PC-9 (cell line): ENCODE data around the gene CCP110. TPM values are rescaled to one million over a fixed set of nuclear protein-coding genes. Genes with fewer than 3 reads are reported as not detected.

Experiments
- BruUV-seq: library from RNA; stranded (reverse); fragments of 400-500 nt; replicated peaks from 2 replicates; lab custom pipeline; 2021; lab: Mats Ljungman, UMichigan
- CTCF ChIA-PET: fragments of 300-600 bp; sonication (Branson Sonifier 250); formaldehyde crosslinking; loops from one replicate; lab custom pipeline; 2022; ENCODE audit warnings: antibody characterized with exemption; lab: Charles Lee
- POLR2A ChIA-PET: fragments of 300-600 bp; sonication (Branson Sonifier 250); formaldehyde crosslinking; loops from one replicate; lab custom pipeline; 2022; ENCODE audit warnings: antibody characterized with exemption; ENCODE audit not compliant: unreplicated experiment; lab: Charles Lee
- DNase-seq, 2 experiments: peaks; one replicate each; pipeline versions ENCODE4 v3.0.0 to v3.0.0-alpha.2; 2015 to 2022; ENCODE audit warnings: mixed read lengths in 1 of 2
- H2AFZ ChIP-seq: fragments of 200-600 bp; sonication (generic); 2 replicates; pipeline ENCODE4 v1.8.1; 2017; ENCODE audit warnings: antibody characterized with exemption
- H3F3A ChIP-seq: fragments of 200-600 bp; sonication (generic); 2 replicates; pipeline ENCODE4 v1.8.1; 2017; ENCODE audit warnings: antibody characterized with exemption, mild to moderate bottlenecking, low read depth; ENCODE audit not compliant: insufficient read depth
- H3K27ac ChIP-seq: fragments of 200-600 bp; sonication (generic); 2 replicates; pipeline ENCODE4 v1.6.1; 2016; ENCODE audit warnings: mixed run types
- H3K27me3 ChIP-seq: fragments of 200-600 bp; sonication (generic); 2 replicates; pipeline ENCODE4 v1.6.1; 2016; ENCODE audit warnings: low read depth, mixed run types; ENCODE audit not compliant: insufficient read depth
- H3K36me3 ChIP-seq: fragments of 200-600 bp; sonication (generic); 2 replicates; pipeline ENCODE4 v1.6.1; 2016; ENCODE audit warnings: low read depth, mixed run types
- H3K4me1 ChIP-seq: fragments of 200-600 bp; sonication (generic); replicated peaks from 2 replicates; pipeline ENCODE4 v1.6.1; 2016; ENCODE audit warnings: mixed run types; ENCODE audit not compliant: insufficient read depth
- H3K4me2 ChIP-seq: fragments of 200-600 bp; sonication (generic); 2 replicates; pipeline ENCODE4 v1.6.1; 2017; ENCODE audit warnings: mixed run types
- H3K4me3 ChIP-seq: fragments of 200-600 bp; sonication (generic); 2 replicates; pipeline ENCODE4 v1.6.1; 2016; ENCODE audit warnings: mixed run types
- H3K79me2 ChIP-seq: fragments of 200-600 bp; sonication (generic); 2 replicates; pipeline ENCODE4 v1.6.1; 2017; ENCODE audit warnings: low read depth, mixed run types
- H3K9me2 ChIP-seq: fragments of 200-600 bp; sonication (generic); 2 replicates; pipeline ENCODE4 v1.8.1; 2017; ENCODE audit warnings: mild to moderate bottlenecking; ENCODE audit not compliant: insufficient read depth
- H3K9me3 ChIP-seq: fragments of 200-600 bp; sonication (generic); 2 replicates; pipeline ENCODE4 v1.8.1; 2016; ENCODE audit warnings: low read depth; ENCODE audit not compliant: insufficient read depth
- H4K20me1 ChIP-seq: fragments of 200-600 bp; sonication (generic); 2 replicates; pipeline ENCODE4 v1.8.1; 2017; ENCODE audit not compliant: insufficient read depth
- EZH2 ChIP-seq: fragments of 200-600 bp; sonication (generic); IDR thresholded peaks from 2 replicates; pipeline ENCODE4 v1.8.0; 2017; ENCODE audit warnings: antibody characterized with exemption, low read depth
- intact Hi-C: fragments of 100-400 bp; cut with micrococcal nuclease; formaldehyde crosslinking; loops from one replicate; pipeline ENCODE4 v1.10.0; 2022; ENCODE audit not compliant: unreplicated experiment
- total RNA-seq: library from RNA; stranded (reverse); gene quantifications from 2 replicates; pipeline ENCODE4 v1.2.3, GENCODE V29; 2021
- TF ChIP-seq, protein P1 (sequence below): fragments of 200-600 bp; sonication (generic); conservative IDR thresholded peaks from 2 replicates; pipeline ENCODE4 v1.6.1; 2017; ENCODE audit warnings: mixed run types, antibody characterized with exemption, mild to moderate bottlenecking, moderate library complexity

CCP110 gene
- total RNA-seq, 1 experiment from 2014 or later = 31.9 TPM

DNA sequence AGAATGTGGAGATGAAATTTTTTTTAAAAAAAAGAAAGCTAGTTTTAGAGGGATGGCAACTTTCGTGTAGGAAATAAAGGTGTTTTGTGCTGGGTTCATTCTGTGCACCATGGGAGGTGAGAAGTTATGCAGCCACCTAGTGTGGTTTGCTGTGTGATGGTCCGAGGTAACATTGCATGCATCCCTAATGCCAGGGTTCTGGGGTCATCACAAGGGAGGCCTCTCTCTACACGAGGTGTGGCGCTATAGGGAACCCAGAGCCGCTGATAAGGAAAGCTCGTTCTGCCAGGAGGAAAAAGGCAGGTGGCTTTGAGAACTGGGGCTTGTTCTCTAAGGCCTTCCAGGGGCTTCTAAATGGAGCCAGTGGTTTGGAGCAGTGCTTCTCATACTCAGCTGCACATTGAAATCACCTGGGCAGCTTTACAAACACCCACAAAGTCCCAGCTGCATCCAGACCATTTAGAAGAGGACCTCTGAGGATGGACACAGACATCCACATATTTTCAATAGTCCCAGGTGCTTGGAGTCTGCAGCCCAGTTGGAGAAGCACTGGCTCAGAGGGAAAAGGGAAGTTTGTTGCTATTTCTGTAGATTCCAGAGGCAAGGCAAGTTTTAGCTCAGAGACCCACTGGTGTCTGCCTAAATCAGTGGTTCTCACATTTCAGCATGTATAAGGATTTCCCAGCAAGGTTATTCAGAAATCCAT is 75.2 kb downstream of the CCP110 start:
- no peak overlapping the region for H3K27ac ChIP-seq
- DNase-seq = no peak
- peaks cover 14% of the 10 kb centered on the region; the same call in 1 of the 2 replicates for H3F3A ChIP-seq
- H3K36me3 ChIP-seq = no peaks in the 10 kb centered on the region
- H3K4me3 ChIP-seq = no peak overlapping the region
- TF ChIP-seq, protein P1, sequence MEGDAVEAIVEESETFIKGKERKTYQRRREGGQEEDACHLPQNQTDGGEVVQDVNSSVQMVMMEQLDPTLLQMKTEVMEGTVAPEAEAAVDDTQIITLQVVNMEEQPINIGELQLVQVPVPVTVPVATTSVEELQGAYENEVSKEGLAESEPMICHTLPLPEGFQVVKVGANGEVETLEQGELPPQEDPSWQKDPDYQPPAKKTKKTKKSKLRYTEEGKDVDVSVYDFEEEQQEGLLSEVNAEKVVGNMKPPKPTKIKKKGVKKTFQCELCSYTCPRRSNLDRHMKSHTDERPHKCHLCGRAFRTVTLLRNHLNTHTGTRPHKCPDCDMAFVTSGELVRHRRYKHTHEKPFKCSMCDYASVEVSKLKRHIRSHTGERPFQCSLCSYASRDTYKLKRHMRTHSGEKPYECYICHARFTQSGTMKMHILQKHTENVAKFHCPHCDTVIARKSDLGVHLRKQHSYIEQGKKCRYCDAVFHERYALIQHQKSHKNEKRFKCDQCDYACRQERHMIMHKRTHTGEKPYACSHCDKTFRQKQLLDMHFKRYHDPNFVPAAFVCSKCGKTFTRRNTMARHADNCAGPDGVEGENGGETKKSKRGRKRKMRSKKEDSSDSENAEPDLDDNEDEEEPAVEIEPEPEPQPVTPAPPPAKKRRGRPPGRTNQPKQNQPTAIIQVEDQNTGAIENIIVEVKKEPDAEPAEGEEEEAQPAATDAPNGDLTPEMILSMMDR = no peak
- no peak for TF ChIP-seq EZH2
- no peaks in the 10 kb centered on the region for H3K9me2 ChIP-seq
- BruUV-seq = no TSS peak
- intact Hi-C loops = no loop called here
- no peaks in the 10 kb centered on the region for H4K20me1 ChIP-seq
- no peaks in the 10 kb centered on the region for H3K79me2 ChIP-seq
- H3K9me3 ChIP-seq = no peaks in the 10 kb centered on the region
- POLR2A ChIA-PET = interaction anchor here (0.6 to 0.7 kb wide), 2 partner anchors 43 to 290 kb away, joined by 4 to 11 read pairs; no protein-coding TSS in a partner anchor
- H2AFZ ChIP-seq = no peak overlapping the region
- H3K4me2 ChIP-seq = no peak overlapping the region
- H3K27me3 ChIP-seq = no peaks in the 10 kb centered on the region
- H3K4me1 ChIP-seq = peaks cover 22% of the 10 kb centered on the region
- CTCF ChIA-PET = interaction anchor here (0.7 to 3.5 kb wide), 3 partner anchors 15 to 300 kb away, joined by 4 to 47 read pairs (median 8); partner anchors contain the start of gene GPRC5B

DNA sequence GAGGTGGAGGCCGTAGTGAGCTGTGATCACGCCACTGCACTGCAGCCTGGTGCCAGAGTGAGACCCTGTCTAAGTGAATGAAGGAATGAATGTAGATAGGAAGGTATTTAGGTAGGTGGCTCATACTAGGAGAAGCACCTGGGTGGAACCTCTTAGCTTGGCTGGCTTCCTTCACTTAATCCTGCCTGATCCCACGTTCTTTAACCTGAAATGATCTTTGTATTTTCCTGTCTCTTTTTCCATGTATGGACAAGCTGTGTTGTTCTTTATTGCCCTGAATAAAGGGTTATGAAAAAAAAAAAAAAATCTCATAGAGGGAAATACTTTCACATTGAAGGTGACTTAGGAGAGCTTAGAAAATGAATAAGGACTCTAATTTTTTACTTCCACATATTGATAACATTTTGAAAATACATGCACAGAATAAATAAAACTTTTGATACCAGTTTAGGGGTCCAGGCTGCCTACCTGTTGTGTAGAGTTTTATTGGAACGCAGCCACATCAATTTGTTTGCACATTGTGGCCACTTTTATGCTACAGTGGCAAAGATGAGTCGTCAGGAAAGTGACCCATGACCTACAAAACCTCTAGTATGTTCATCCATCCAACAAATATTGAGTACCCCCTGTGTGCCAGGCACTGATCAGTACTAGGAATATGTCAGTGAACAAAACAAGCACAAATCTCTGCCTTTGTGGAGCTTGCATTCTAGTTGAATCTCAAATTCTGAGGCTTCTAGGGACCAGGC is 76.4 kb downstream of the CCP110 start:
- H3K4me1 ChIP-seq = peaks cover 27% of the 10 kb centered on the region
- TF ChIP-seq, protein P1 = no peak
- no peak for TF ChIP-seq EZH2
- H3K79me2 ChIP-seq = no peaks in the 10 kb centered on the region
- H3K4me2 ChIP-seq = no peak overlapping the region
- ChIA-PET CTCF (interaction anchor here (0.6 to 3.5 kb wide), 6 partner anchors 16 to 786 kb away, joined by 3 to 47 read pairs (median 6); partner anchors contain the start of gene GPRC5B), POLR2A (interaction anchor here (0.5 to 0.8 kb wide), 3 partner anchors 14 to 1076 kb away, joined by 3 to 6 read pairs (median 4); no protein-coding TSS in a partner anchor)
- peaks cover 20% of the 10 kb centered on the region; the same call in 1 of the 2 replicates for H3F3A ChIP-seq
- no peaks in the 10 kb centered on the region for H4K20me1 ChIP-seq
- no peaks in the 10 kb centered on the region for H3K9me2 ChIP-seq
- H3K36me3 ChIP-seq = no peaks in the 10 kb centered on the region
- intact Hi-C loops = loop anchor here (2.0 to 10.0 kb wide), 2 partner anchors 41 to 205 kb away; no protein-coding TSS in a partner anchor
- DNase-seq = no peak
- H3K27me3 ChIP-seq = no peaks in the 10 kb centered on the region
- no peaks in the 10 kb centered on the region for H3K9me3 ChIP-seq
- BruUV-seq = no TSS peak
- H2AFZ ChIP-seq = no peak overlapping the region
- no peak overlapping the region for H3K27ac ChIP-seq
- no peak overlapping the region for H3K4me3 ChIP-seq
